Endothelial cell of umbilical vein (primary cell): ENCODE measurements around the gene FBN2. TPM values are rescaled to one million over a fixed set of nuclear protein-coding genes. Genes with fewer than 3 reads are reported as not detected.

Experiments used
- BruUV-seq: library from RNA; stranded (reverse); fragments of 400-500 nt; replicated peaks from 2 replicates; lab custom pipeline; 2021; lab: Mats Ljungman, UMichigan
- CTCF ChIA-PET: fragments of 300-600, 350-600 bp; sonication (Branson Sonifier 250); formaldehyde crosslinking; loops from one replicate; lab custom pipeline; 2021; ENCODE audit warnings: antibody characterized with exemption, inconsistent platforms; lab: Charles Lee
- POLR2A ChIA-PET: fragments of 300-600, 350-600 bp; sonication (Branson Sonifier 250); formaldehyde crosslinking; loops from one replicate; lab custom pipeline; 2021; ENCODE audit warnings: antibody characterized with exemption, inconsistent platforms; lab: Charles Lee
- DNase-seq: peaks from one replicate; pipeline ENCODE4 v3.0.0-alpha.2; 2011; ENCODE audit warnings: low read depth, low spot score
- FAIRE-seq: peaks from 2 replicates; lab custom pipeline; 2011; peaks lifted over from hg19 to GRCh38; lab: Jason Lieb, UNC
- H2AFZ ChIP-seq: 2 replicates; pipeline ENCODE4 v1.6.0; 2012; ENCODE audit warnings: low read depth, low read length, control low read depth, inconsistent platforms
- H3K27ac ChIP-seq: 2 replicates; pipeline ENCODE4 v1.5.1; 2011; ENCODE audit warnings: low read depth, mild to moderate bottlenecking, control low read depth, low read length, moderate library complexity; ENCODE audit not compliant: insufficient read depth
- H3K27me3 ChIP-seq, 2 experiments: 2 replicates each; pipeline versions ENCODE4 v1.6.0 to v1.6.1; 2011; ENCODE audit warnings: low read length in 2 of 2, mixed read lengths in 1 of 2; ENCODE audit not compliant: control insufficient read depth in 2 of 2, insufficient read depth in 2 of 2
- H3K36me3 ChIP-seq, 2 experiments: 2 replicates in 1 of 2; 3 replicates in 1 of 2; pipeline ENCODE4 v1.5.1; 2011; ENCODE audit warnings: low read length in 2 of 2, mild to moderate bottlenecking in 1 of 2, moderate library complexity in 1 of 2; ENCODE audit not compliant: control insufficient read depth in 2 of 2, insufficient read depth in 2 of 2; ENCODE audit errors: extremely low read depth in 1 of 2
- H3K4me1 ChIP-seq: 3 replicates; pipeline ENCODE4 v1.5.1; 2011; ENCODE audit warnings: mild to moderate bottlenecking, low read length; ENCODE audit not compliant: control insufficient read depth, insufficient read depth; ENCODE audit errors: extremely low read depth
- H3K4me2 ChIP-seq: 2 replicates; pipeline ENCODE4 v1.6.1; 2011; ENCODE audit warnings: low read length, control low read depth, mixed read lengths; ENCODE audit not compliant: insufficient read depth
- H3K4me3 ChIP-seq, 3 experiments: fragments of 200-600 bp in 1 of 3; sonication (generic), shearing (Covaris generic) in 1 of 3; replicated peaks in 1 of 3; 2 replicates each; pipeline ENCODE4 v1.5.1; 2011 to 2016; ENCODE audit warnings: control low read depth in 3 of 3, low read length in 3 of 3, mild to moderate bottlenecking in 2 of 3, inconsistent platforms in 1 of 3, low read depth in 1 of 3, moderate library complexity in 1 of 3; ENCODE audit not compliant: insufficient read depth in 1 of 3
- H3K79me2 ChIP-seq: 2 replicates; pipeline ENCODE4 v1.6.0; 2012; ENCODE audit warnings: low read length, inconsistent platforms; ENCODE audit not compliant: control insufficient read depth, insufficient read depth
- H3K9ac ChIP-seq: replicated peaks from 2 replicates; pipeline ENCODE3; 2011; ENCODE audit warnings: low read length, control low read depth; ENCODE audit not compliant: insufficient read depth; ENCODE audit errors: extremely low read depth
- H3K9me1 ChIP-seq: replicated peaks from 3 replicates; pipeline ENCODE4 v1.6.0; 2011; ENCODE audit warnings: mild to moderate bottlenecking, low read length; ENCODE audit not compliant: control insufficient read depth, insufficient read depth; ENCODE audit errors: extremely low read depth
- H3K9me3 ChIP-seq: replicated peaks from 2 replicates; pipeline ENCODE4 v1.5.1; 2012; ENCODE audit warnings: low read length, inconsistent platforms; ENCODE audit not compliant: control insufficient read depth, insufficient read depth
- H4K20me1 ChIP-seq: replicated peaks from 2 replicates; pipeline ENCODE3; 2011; ENCODE audit warnings: mild to moderate bottlenecking, low read length; ENCODE audit not compliant: control insufficient read depth, insufficient read depth; ENCODE audit errors: extremely low read depth
- EZH2 ChIP-seq: IDR thresholded peaks from 2 replicates; pipeline ENCODE4 v1.6.1; 2012; ENCODE audit warnings: borderline replicate concordance, low read depth, mild to moderate bottlenecking, moderate library complexity, low read length, inconsistent platforms; ENCODE audit not compliant: severe bottlenecking
- GATA2 ChIP-seq: IDR thresholded peaks from 2 replicates; pipeline ENCODE4 v1.7.0; 2011; ENCODE audit warnings: low read depth, mild to moderate bottlenecking, moderate library complexity, mixed read lengths, low read length; ENCODE audit not compliant: insufficient read length, insufficient read depth
- POLR2AphosphoS5 ChIP-seq: IDR thresholded peaks from 2 replicates; pipeline ENCODE4 v1.6.1; 2012; ENCODE audit warnings: low read depth, mild to moderate bottlenecking, control low read depth, low read length, moderate library complexity; ENCODE audit not compliant: insufficient read depth
- dilution Hi-C: fragments of 300-500 bp; cut with MboI; formaldehyde crosslinking; loops from one replicate; pipeline ENCODE4 v1.15.0; 2019; ENCODE audit warnings: low sequenced_read_pairs; ENCODE audit not compliant: extremely low pct_ligation_motif_present
- intact Hi-C: fragments of 100-400 bp; cut with micrococcal nuclease; formaldehyde crosslinking; loops from one replicate; pipeline ENCODE4 v1.10.0; 2022
- polyA plus RNA-seq, 4 experiments: library from polyadenylated mRNA; depleted of rRNA in 3 of 4; stranded (reverse) in 3 of 4; unstranded in 1 of 4; fragments of >200 nt; gene quantifications; 2 replicates each; pipeline versions ENCODE4 v1.2.1 to v1.2.3, GENCODE V29; 2011 to 2012; ENCODE audit warnings: missing spikeins in 1 of 4
- total RNA-seq: library from RNA; stranded (reverse); gene quantifications from 2 replicates; pipeline ENCODE4 v1.2.3, GENCODE V29; 2021

Gene FBN2
- total and polyA plus RNA-seq, 2 donors (not counting 3 experiments of a cell fraction or from before 2014, with no cell fraction given), result 21.8 to 57.4 TPM

DNA sequence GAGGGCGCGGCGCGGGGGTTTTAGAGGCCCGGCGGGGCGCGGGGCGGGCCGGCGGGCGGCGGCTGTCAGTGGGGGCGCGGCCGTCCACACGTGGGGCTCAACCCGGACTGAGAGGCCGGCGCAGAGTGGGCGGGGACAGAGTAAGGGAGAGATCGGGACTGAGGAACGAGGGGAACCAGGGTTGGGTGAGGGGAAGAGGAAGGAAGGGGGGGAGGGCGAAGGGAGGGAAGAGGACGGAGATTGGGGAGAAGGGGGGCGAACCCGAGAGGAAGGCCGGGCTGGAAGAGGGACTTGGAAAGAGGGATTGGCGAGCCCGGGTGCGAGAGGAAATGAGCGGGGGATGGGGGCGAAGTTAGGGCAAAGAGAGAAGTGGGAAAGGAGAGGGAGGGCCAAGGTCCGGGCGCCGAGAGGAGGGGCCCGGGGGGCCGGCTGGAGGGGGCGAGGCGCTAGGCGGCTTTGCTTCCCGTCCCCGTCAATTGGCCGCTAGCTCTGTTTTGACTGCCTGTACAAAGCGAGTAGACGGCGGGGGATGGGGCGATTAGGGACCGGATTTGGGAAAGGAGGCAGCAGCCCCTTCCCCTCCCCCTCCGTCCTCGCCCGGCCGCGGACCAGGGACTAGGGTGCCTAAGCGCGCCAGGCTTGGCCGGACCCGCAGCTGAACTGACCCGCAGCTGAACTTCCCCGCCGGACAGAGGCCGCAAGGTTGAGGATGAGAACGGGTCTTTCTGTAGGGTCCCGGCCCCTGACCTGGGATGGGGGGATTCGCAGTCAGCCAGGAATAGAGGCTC, 399 bp upstream of the FBN2 start:
- Histone ChIP-seq H3K4me2 (peak overlapping the region; percentile 81), H3K9me1 (no peaks in the 10 kb centered on the region), H3K27me3 (no peaks in the 10 kb centered on the region), H3K4me3 (peak overlapping the region; percentile 65 to 96 (median 78)), H3K4me1 (peaks cover 2% of the 10 kb centered on the region), H3K9me3 (no peaks in the 10 kb centered on the region), H4K20me1 (no peaks in the 10 kb centered on the region), H3K36me3 (no peaks in the 10 kb centered on the region), H3K9ac (peak overlapping the region; percentile 64), H3K27ac (peak overlapping the region; percentile 22), H2AFZ (peak overlapping the region; percentile 98), H3K79me2 (no peaks in the 10 kb centered on the region)
- POLR2A ChIA-PET, result no interaction called here
- TSS peak; percentile 52 for BruUV-seq
- CTCF ChIA-PET, result interaction anchor here (3.5 kb wide), 1 partner anchor 137 kb away, joined by 24 read pairs; no protein-coding TSS in a partner anchor
- intact Hi-C loops, result loop anchor here (1.0 to 5.0 kb wide), 4 partner anchors 110 to 289 kb away; no protein-coding TSS in a partner anchor
- dilution Hi-C loops, result no loop called here
- TF ChIP-seq GATA2 (no peak), EZH2 (peak; percentile 32)
- DNase-seq, result peak; percentile 85
- FAIRE-seq, result no peak

DNA sequence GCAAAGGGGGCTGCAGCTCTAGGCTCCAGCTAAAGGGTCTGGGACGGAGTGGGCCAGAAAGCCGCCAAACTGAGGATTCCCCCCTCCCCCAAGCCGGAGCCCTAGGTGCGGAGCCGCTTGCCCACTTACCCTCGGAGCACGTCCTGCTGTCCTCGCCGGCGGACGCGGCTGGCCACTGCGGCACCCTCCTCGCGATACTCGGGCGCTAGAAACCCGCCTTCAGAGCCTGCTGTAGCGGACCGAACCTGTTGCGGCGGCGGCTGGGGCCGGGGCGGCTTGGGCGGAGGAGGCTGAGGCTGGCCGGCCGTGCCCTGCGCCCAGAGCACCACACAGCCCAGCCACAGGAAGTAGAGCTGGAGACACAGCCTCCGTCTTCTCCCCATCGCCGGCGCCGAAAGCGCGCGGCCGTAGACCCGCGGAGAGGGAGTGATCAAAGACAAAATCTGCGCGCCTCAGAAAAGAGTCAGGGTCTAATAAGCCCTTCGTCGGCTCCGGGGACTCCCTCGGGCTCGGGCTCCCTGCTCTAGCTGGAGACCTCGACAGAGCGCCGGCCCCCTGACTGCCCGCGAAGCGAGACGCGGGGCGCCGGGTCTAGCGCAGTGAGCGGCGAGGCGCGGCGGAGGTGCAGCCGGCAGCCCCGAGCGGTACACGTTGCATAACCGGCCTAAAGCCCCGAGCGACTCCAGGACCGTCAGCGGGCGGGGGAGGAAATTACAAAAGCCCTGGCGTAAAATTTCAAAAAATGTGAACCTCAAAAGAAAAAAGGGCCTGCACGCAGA, 635 bp downstream of the FBN2 start:
- no peaks in the 10 kb centered on the region for H3K36me3 ChIP-seq
- H3K9me1 ChIP-seq, result no peaks in the 10 kb centered on the region
- peak overlapping the region; percentile 53 for H3K27ac ChIP-seq
- peak overlapping the region; percentile 65 to 96 (median 78) for H3K4me3 ChIP-seq
- no peaks in the 10 kb centered on the region for H3K27me3 ChIP-seq
- CTCF ChIA-PET, result interaction anchor here (0.6 to 3.5 kb wide), 6 partner anchors 28 to 306 kb away, joined by 3 to 24 read pairs (median 3); no protein-coding TSS in a partner anchor
- H3K79me2 ChIP-seq, result no peaks in the 10 kb centered on the region
- intact Hi-C loops, result loop anchor here (1.0 to 5.0 kb wide), 6 partner anchors 125 to 665 kb away; partner anchors contain the start of gene ISOC1
- POLR2A ChIA-PET, result no interaction called here
- dilution Hi-C loops, result no loop called here
- peaks cover 2% of the 10 kb centered on the region for H3K4me1 ChIP-seq
- no peaks in the 10 kb centered on the region for H4K20me1 ChIP-seq
- TF ChIP-seq POLR2AphosphoS5 (peak; percentile 23), GATA2 (no peak)
- H3K9me3 ChIP-seq, result no peaks in the 10 kb centered on the region
- TSS peak; percentile 38 for BruUV-seq
- peak; percentile 51 for DNase-seq
- H2AFZ ChIP-seq, result peak overlapping the region; percentile 98
- H3K4me2 ChIP-seq, result peak overlapping the region; percentile 81
- no peak for FAIRE-seq
- peak overlapping the region; percentile 64 for H3K9ac ChIP-seq
